ENCODE measurements around the gene PSMD13.

The PSMD13 gene

GRCh38 chr11:290621-291231 is 54.0 kb downstream of the PSMD13 start:
- no peak for DNase-seq

- DNase-seq: no peak
Measured at GRCh38 chr11:291281-292210, 54.8 kb downstream of the PSMD13 start.

GRCh38 chr11:292211-293121 is 55.7 kb downstream of the PSMD13 start:
- no peak for DNase-seq

- DNase-seq: no peak
Measured at GRCh38 chr11:293271-293851, 56.6 kb downstream of the PSMD13 start.

- DNase-seq: no peak
Measured at GRCh38 chr11:293852-294661, 57.3 kb downstream of the PSMD13 start.

GRCh38 chr11:294780-295179 is 58.0 kb downstream of the PSMD13 start:
- DNase-seq: no peak

- DNase-seq: no peak
Measured at GRCh38 chr11:295351-296170, 58.8 kb downstream of the PSMD13 start.

- DNase-seq: no peak
Measured at GRCh38 chr11:296171-297050, 59.6 kb downstream of the PSMD13 start.

- no peak for DNase-seq
Measured at GRCh38 chr11:297051-297585, 60.3 kb downstream of the PSMD13 start.

GRCh38 chr11:297586-298405 is 61.0 kb downstream of the PSMD13 start:
- peak in 1 of 2 donors; percentile 62 for DNase-seq

- DNase-seq: no peak
Measured at GRCh38 chr11:298406-299065, 61.8 kb downstream of the PSMD13 start.

GRCh38 chr11:299081-299891 is 62.5 kb downstream of the PSMD13 start, which contains the start of gene IFITM5:
Gene IFITM5 (minus strand): TSS chr11:299526. CDS start chr11:299490, 36 bp downstream.
- no peak for DNase-seq

- DNase-seq: no peak
Measured at GRCh38 chr11:299951-300735, 63.4 kb downstream of the PSMD13 start.
